ENCODE measurements around the gene PACSIN1.

DNA sequence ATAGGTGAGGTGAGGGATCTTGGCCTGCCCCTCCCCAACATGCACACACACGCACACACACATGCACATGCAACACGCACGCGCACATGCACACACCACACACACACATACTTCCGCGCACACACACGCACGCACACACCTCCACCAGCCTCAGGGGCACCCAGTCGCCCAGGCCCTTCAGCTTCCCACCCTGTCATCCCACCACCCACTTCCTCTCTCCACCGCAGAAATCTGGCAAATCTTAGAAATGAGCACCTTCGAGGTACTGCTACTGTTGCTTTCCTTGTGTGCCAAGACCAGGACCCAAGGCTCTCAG is 89.1 kb downstream of the PACSIN1 start:
- TF ChIP-seq, protein P1, sequence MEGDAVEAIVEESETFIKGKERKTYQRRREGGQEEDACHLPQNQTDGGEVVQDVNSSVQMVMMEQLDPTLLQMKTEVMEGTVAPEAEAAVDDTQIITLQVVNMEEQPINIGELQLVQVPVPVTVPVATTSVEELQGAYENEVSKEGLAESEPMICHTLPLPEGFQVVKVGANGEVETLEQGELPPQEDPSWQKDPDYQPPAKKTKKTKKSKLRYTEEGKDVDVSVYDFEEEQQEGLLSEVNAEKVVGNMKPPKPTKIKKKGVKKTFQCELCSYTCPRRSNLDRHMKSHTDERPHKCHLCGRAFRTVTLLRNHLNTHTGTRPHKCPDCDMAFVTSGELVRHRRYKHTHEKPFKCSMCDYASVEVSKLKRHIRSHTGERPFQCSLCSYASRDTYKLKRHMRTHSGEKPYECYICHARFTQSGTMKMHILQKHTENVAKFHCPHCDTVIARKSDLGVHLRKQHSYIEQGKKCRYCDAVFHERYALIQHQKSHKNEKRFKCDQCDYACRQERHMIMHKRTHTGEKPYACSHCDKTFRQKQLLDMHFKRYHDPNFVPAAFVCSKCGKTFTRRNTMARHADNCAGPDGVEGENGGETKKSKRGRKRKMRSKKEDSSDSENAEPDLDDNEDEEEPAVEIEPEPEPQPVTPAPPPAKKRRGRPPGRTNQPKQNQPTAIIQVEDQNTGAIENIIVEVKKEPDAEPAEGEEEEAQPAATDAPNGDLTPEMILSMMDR (IDR thresholded peaks at IDR 0.05): no peak
- TF ChIP-seq POLR2A (IDR thresholded peaks at IDR 0.05) (no peak), EP300 (IDR thresholded peaks at IDR 0.05) (no peak)
